OCI-LY7 (cell line): ENCODE results near the gene GPR183. TPM values are rescaled to one million over a fixed set of nuclear protein-coding genes. Genes with fewer than 3 reads are reported as not detected.

Experiments
- BruUV-seq: library from RNA; stranded (reverse); fragments of 400-500 nt; replicated peaks from 2 replicates; lab custom pipeline; 2021; lab: Mats Ljungman, UMichigan
- CTCF ChIA-PET: fragments of 300-600 bp; sonication (Branson Sonifier 250); formaldehyde crosslinking; loops from one replicate; lab custom pipeline; 2022; ENCODE audit warnings: antibody characterized with exemption; ENCODE audit not compliant: unreplicated experiment; lab: Charles Lee
- POLR2A ChIA-PET: fragments of 300-600 bp; sonication (Branson Sonifier 250); formaldehyde crosslinking; loops from one replicate; lab custom pipeline; 2022; ENCODE audit warnings: antibody characterized with exemption; lab: Charles Lee
- DNase-seq: peaks from one replicate; pipeline ENCODE4 v3.0.0-alpha.2; 2015; ENCODE audit warnings: low spot score
- H2AFZ ChIP-seq: fragments of 200-600 bp; sonication (generic), shearing (Covaris generic); 2 replicates; pipeline ENCODE4 v1.6.1; 2014; ENCODE audit warnings: mild to moderate bottlenecking, antibody characterized with exemption, low read length, moderate library complexity
- H3K27ac ChIP-seq: fragments of 200-600 bp; sonication (generic); 2 replicates; pipeline ENCODE4 v1.5.1; 2014; ENCODE audit warnings: mixed run types, low read depth, mild to moderate bottlenecking, moderate library complexity, low read length, inconsistent platforms; ENCODE audit not compliant: poor library complexity, severe bottlenecking
- H3K36me3 ChIP-seq: fragments of 200-600 bp; sonication (generic); 2 replicates; pipeline ENCODE4 v1.6.1; 2014; ENCODE audit warnings: mild to moderate bottlenecking, antibody characterized with exemption, low read length, moderate library complexity, mixed read lengths; ENCODE audit not compliant: insufficient read depth
- H3K4me1 ChIP-seq: fragments of 200-600 bp; sonication (generic); 2 replicates; pipeline ENCODE4 v1.5.1; 2014; ENCODE audit warnings: mild to moderate bottlenecking, low read length; ENCODE audit not compliant: insufficient read depth, poor library complexity, severe bottlenecking
- H3K4me2 ChIP-seq: fragments of 200-600 bp; sonication (generic); 2 replicates; pipeline ENCODE4 v1.6.1; 2014; ENCODE audit warnings: mild to moderate bottlenecking, low read length
- H3K4me3 ChIP-seq: fragments of 200-600 bp; sonication (generic); 2 replicates; pipeline ENCODE4 v1.5.1; 2014; ENCODE audit warnings: mild to moderate bottlenecking, low read depth, low read length; ENCODE audit not compliant: poor library complexity, severe bottlenecking
- H3K79me2 ChIP-seq: fragments of 200-600 bp; sonication (generic); 2 replicates; pipeline ENCODE4 v1.6.1; 2016; ENCODE audit warnings: low read depth, mild to moderate bottlenecking, low read length, moderate library complexity, mixed read lengths; ENCODE audit not compliant: insufficient read depth
- H3K9me2 ChIP-seq: fragments of 200-600 bp; sonication (generic); 2 replicates; pipeline ENCODE4 v1.6.1; 2016; ENCODE audit warnings: mild to moderate bottlenecking, low read length, mixed read lengths; ENCODE audit not compliant: insufficient read depth
- H3K9me3 ChIP-seq: fragments of 200-600 bp; sonication (generic); 2 replicates; pipeline ENCODE4 v1.6.1; 2014; ENCODE audit warnings: mild to moderate bottlenecking, mixed run types, low read length, mixed read lengths
- H4K20me1 ChIP-seq: fragments of 200-600 bp; sonication (generic); 2 replicates; pipeline ENCODE4 v1.6.1; 2014; ENCODE audit warnings: mild to moderate bottlenecking, antibody characterized with exemption, low read length, moderate library complexity, mixed read lengths; ENCODE audit not compliant: insufficient read depth
- EZH2phosphoT487 ChIP-seq: fragments of 200-600 bp; sonication (generic); IDR thresholded peaks from 2 replicates; pipeline ENCODE4 v1.6.1; 2018; ENCODE audit warnings: low read depth, borderline replicate concordance, mild to moderate bottlenecking, mixed run types, antibody characterized with exemption, low read length, moderate library complexity, mixed read lengths
- intact Hi-C: fragments of 100-400 bp; cut with micrococcal nuclease; formaldehyde crosslinking; loops from one replicate; pipeline ENCODE4 v1.10.0; 2022; ENCODE audit not compliant: unreplicated experiment
- total RNA-seq, 2 experiments: library from RNA; depleted of rRNA in 1 of 2; stranded (reverse); fragments of >200 nt in 1 of 2; shearing (Covaris generic) in 1 of 2; gene quantifications; 2 replicates each; pipeline ENCODE4 v1.2.3, GENCODE V29; 2014 to 2022
- TF ChIP-seq, protein P1 (sequence below): fragments of 200-600 bp; sonication (generic); conservative IDR thresholded peaks from 2 replicates; pipeline ENCODE4 v1.5.1; 2014; ENCODE audit warnings: mild to moderate bottlenecking, antibody characterized with exemption, low read length, moderate library complexity, mixed read lengths

Gene GPR183
- total RNA-seq, 2 experiments from 2014 or later, result not detected

DNA sequence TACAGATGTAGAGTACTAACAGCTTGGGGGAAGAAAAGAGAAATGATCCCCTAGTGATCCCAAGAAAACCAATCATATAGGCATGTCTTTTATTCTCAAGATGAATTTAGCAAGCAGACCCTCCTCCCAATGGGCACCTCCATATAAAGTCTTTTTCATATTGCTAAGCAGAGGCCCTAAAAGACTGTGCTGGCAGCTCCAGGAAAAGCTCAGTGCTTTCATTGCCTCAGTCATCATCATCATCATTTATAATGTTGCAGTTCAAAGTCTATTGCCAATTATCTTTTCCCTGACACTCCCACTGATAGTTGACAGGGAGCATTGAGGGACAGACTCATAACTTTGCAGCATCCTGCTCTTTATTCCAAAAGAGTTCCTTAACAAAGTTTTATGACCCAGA is 13.0 kb downstream of the GPR183 start:
- Histone ChIP-seq H3K27ac (no peak overlapping the region), H3K36me3 (peaks cover 6% of the 10 kb centered on the region; the same call in 1 of the 2 replicates), H3K79me2 (no peaks in the 10 kb centered on the region), H3K4me3 (no peak overlapping the region), H3K4me1 (peaks cover 4% of the 10 kb centered on the region), H4K20me1 (peaks cover 5% of the 10 kb centered on the region; the same call in 1 of the 2 replicates), H3K4me2 (no peak overlapping the region), H3K9me2 (no peaks in the 10 kb centered on the region), H3K9me3 (no peaks in the 10 kb centered on the region), H2AFZ (no peak overlapping the region)
- intact Hi-C loops, result no loop called here
- DNase-seq, result no peak
- ChIA-PET CTCF (no interaction called here), POLR2A (interaction anchor here (0.6 to 1.1 kb wide), 2 partner anchors 20 to 48 kb away, joined by 3 read pairs; no protein-coding TSS in a partner anchor)
- no TSS peak for BruUV-seq
- TF ChIP-seq, protein P1, sequence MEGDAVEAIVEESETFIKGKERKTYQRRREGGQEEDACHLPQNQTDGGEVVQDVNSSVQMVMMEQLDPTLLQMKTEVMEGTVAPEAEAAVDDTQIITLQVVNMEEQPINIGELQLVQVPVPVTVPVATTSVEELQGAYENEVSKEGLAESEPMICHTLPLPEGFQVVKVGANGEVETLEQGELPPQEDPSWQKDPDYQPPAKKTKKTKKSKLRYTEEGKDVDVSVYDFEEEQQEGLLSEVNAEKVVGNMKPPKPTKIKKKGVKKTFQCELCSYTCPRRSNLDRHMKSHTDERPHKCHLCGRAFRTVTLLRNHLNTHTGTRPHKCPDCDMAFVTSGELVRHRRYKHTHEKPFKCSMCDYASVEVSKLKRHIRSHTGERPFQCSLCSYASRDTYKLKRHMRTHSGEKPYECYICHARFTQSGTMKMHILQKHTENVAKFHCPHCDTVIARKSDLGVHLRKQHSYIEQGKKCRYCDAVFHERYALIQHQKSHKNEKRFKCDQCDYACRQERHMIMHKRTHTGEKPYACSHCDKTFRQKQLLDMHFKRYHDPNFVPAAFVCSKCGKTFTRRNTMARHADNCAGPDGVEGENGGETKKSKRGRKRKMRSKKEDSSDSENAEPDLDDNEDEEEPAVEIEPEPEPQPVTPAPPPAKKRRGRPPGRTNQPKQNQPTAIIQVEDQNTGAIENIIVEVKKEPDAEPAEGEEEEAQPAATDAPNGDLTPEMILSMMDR, result no peak
- no peak for TF ChIP-seq EZH2phosphoT487

DNA sequence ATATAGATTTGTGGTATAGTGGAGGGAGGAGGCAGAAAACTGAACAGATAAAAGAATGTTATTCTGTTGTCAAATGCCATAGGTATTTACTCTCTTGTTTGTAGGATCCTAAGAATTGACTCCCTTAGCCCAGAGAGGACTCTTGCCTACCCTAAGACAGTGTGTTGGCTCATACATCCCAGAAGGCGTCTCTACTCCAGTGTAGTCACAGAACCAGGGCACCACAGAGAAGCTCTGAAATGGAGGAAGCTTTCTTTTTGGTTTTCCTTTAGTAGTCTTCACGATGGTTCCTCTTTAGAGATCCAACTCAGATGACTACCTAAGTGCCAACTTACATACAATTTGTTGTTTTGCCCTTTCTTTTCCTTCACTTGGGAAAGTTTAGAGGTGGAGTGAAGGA is 14.0 kb downstream of the GPR183 start:
- no TSS peak for BruUV-seq
- Histone ChIP-seq H3K9me3 (no peaks in the 10 kb centered on the region), H3K4me3 (no peak overlapping the region), H3K9me2 (no peaks in the 10 kb centered on the region), H3K4me2 (no peak overlapping the region), H3K4me1 (peaks cover 4% of the 10 kb centered on the region), H3K79me2 (no peaks in the 10 kb centered on the region), H3K36me3 (peaks cover 6% of the 10 kb centered on the region; the same call in 1 of the 2 replicates), H4K20me1 (no peaks in the 10 kb centered on the region; the same call in 1 of the 2 replicates), H2AFZ (no peak overlapping the region), H3K27ac (no peak overlapping the region)
- TF ChIP-seq, protein P1, result no peak
- no peak for TF ChIP-seq EZH2phosphoT487
- POLR2A ChIA-PET, result no interaction called here
- no peak for DNase-seq
- CTCF ChIA-PET, result interaction anchor here (0.6 kb wide), 1 partner anchor 403 kb away, joined by 3 read pairs; no protein-coding TSS in a partner anchor
- intact Hi-C loops, result no loop called here

DNA sequence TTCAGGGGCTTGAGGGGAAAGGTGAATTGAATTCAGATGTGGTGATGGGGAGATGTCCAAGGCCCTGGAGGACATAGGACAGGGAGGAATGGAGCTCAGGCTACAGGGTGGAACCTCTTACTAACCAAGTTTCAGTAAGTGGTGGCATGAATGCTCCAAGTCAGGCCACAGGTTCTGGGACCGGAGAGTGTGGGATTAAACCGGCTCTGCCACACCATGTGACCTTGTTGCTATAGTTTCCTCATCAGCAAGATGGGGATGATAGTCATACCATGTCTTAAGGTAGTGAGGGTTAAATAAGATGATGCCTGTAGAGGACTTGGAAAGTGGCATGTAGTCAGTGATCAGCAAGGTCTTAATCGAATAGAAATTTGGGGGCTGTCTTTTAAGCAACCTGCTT is 16.3 kb downstream of the GPR183 start:
- CTCF ChIA-PET, result no interaction called here
- H3K36me3 ChIP-seq, result peaks cover 6% of the 10 kb centered on the region; the same call in 1 of the 2 replicates
- H2AFZ ChIP-seq, result no peak overlapping the region
- POLR2A ChIA-PET, result no interaction called here
- H3K9me2 ChIP-seq, result no peaks in the 10 kb centered on the region
- H3K4me3 ChIP-seq, result no peak overlapping the region
- no peaks in the 10 kb centered on the region for H3K79me2 ChIP-seq
- intact Hi-C loops, result no loop called here
- H3K4me1 ChIP-seq, result no peaks in the 10 kb centered on the region
- TF ChIP-seq EZH2phosphoT487, result no peak
- TF ChIP-seq, protein P1, result no peak
- no peaks in the 10 kb centered on the region; the same call in 1 of the 2 replicates for H4K20me1 ChIP-seq
- no TSS peak for BruUV-seq
- H3K4me2 ChIP-seq, result no peak overlapping the region
- DNase-seq, result no peak
- H3K9me3 ChIP-seq, result no peaks in the 10 kb centered on the region
- no peak overlapping the region for H3K27ac ChIP-seq
